Measurements from ENCODE around the gene COL24A1.
"Not testable (repeated sequence)": the region's sequence is repeated elsewhere in the genome, so short reads cannot be mapped to it uniquely, and the experiment has no call there.

COL24A1 gene

DNA sequence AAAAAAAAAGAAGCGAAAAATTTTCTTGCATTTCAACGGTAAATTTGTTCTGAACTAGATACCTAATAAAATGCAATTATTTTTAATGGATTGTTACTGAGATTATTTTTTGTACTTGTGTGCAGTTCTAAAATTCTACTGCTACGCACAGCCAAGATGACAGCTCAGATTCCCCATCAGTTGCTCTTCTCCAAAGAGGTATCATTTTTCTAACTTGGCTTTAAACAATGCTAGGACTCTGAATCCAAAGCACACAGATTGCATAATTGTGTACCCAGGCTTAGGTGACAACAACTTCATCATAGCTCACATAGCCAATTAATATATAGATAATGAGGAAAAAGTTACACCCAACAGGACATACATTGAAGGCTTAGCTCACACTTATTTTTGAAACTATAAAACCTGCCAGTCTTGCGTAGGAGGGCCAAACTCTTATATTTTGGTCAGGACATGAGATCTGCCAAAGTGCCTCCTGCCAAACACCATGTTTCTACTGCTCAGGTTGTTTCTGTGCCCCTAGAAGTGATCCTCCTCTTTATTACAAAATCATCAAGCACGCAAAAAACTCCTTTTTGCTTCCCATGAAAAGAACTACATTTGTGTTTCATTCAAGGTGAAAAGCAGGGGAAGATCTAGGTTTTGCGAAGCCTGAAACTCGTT lies 437.8 kb downstream of the COL24A1 start:
- ATAC-seq (ENCODE audit: low read depth) (no peak), DNase-seq (ENCODE audit: low spot score) (no peak)
- Histone ChIP-seq H3K4me3 (ENCODE audit: severe bottlenecking) (no peak overlapping the region), H3K27me3 (ENCODE audit: insufficient read depth, poor library complexity, severe bottlenecking) (no peaks in the 10 kb centered on the region), H3K36me3 (ENCODE audit: low read depth) (no peaks in the 10 kb centered on the region), H3K4me1 (ENCODE audit: insufficient read depth, poor library complexity, severe bottlenecking) (no peaks in the 10 kb centered on the region), H3K9me3 (ENCODE audit: severe bottlenecking) (peaks cover 10% of the 10 kb centered on the region), H3K27ac (ENCODE audit: poor library complexity, severe bottlenecking) (no peak overlapping the region)
- TF ChIP-seq, protein P1, sequence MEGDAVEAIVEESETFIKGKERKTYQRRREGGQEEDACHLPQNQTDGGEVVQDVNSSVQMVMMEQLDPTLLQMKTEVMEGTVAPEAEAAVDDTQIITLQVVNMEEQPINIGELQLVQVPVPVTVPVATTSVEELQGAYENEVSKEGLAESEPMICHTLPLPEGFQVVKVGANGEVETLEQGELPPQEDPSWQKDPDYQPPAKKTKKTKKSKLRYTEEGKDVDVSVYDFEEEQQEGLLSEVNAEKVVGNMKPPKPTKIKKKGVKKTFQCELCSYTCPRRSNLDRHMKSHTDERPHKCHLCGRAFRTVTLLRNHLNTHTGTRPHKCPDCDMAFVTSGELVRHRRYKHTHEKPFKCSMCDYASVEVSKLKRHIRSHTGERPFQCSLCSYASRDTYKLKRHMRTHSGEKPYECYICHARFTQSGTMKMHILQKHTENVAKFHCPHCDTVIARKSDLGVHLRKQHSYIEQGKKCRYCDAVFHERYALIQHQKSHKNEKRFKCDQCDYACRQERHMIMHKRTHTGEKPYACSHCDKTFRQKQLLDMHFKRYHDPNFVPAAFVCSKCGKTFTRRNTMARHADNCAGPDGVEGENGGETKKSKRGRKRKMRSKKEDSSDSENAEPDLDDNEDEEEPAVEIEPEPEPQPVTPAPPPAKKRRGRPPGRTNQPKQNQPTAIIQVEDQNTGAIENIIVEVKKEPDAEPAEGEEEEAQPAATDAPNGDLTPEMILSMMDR (IDR thresholded peaks at IDR 0.05; ENCODE audit: poor library complexity, severe bottlenecking) = no peak

DNA sequence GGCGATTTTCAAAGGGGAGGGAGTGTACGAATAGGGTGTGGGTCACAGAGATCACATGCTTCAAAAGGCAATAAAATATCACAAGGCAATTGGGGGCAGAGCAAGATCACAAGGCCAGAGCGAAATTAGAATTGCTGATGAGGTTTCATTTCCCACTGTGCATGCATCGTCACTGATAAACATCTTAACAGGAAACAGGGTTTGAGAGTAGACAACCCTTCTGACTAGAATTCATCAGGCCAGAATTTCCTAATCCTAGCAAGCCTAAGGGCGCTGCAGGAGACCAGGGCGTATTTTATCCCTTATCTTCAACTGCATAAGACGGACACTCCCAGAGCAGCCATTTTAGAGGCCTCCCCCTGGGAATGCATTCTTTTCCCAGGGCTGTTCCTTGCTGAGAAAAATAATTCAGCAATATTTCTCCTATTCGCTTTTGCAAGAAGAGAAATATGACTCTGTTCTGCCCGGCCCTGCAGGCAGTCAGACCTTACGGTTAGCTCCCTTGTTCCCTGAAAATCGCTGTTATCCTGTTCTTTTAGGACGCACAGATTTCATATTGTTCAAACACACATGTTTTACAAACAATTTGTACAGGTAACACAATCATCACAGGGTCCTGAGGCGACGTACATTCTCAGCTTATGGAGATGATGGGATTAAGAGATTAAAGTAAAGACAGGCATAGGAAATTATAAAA lies 442.0 kb downstream of the COL24A1 start:
- not testable (repeated sequence) for H3K4me1 ChIP-seq (ENCODE audit: insufficient read depth, poor library complexity, severe bottlenecking); ATAC-seq (ENCODE audit: low read depth); H3K27ac ChIP-seq (ENCODE audit: poor library complexity, severe bottlenecking); H3K36me3 ChIP-seq (ENCODE audit: low read depth); DNase-seq (ENCODE audit: low spot score); H3K9me3 ChIP-seq (ENCODE audit: severe bottlenecking); H3K4me3 ChIP-seq (ENCODE audit: severe bottlenecking); H3K27me3 ChIP-seq (ENCODE audit: insufficient read depth, poor library complexity, severe bottlenecking)

DNA sequence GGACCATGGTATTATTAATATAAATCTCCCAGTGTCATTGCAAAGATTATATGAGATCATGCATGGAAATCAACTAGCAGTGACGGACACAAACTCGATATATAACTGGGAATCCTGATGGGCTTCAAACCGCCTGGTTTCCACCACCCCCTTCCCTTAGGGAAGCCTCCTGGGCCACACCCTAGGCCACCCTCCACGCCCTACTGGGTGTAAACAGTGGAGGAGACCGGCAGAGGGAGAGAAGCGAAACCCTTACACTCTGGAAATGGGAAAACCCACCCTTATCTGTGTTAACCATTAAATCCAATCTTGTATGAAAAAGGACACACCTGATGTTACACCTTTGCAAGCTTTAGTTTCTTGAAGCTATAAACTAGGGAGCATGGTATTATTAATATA lies 447.7 kb downstream of the COL24A1 start:
- peak overlapping the region; percentile 68 for H3K4me3 ChIP-seq (ENCODE audit: severe bottlenecking)

DNA sequence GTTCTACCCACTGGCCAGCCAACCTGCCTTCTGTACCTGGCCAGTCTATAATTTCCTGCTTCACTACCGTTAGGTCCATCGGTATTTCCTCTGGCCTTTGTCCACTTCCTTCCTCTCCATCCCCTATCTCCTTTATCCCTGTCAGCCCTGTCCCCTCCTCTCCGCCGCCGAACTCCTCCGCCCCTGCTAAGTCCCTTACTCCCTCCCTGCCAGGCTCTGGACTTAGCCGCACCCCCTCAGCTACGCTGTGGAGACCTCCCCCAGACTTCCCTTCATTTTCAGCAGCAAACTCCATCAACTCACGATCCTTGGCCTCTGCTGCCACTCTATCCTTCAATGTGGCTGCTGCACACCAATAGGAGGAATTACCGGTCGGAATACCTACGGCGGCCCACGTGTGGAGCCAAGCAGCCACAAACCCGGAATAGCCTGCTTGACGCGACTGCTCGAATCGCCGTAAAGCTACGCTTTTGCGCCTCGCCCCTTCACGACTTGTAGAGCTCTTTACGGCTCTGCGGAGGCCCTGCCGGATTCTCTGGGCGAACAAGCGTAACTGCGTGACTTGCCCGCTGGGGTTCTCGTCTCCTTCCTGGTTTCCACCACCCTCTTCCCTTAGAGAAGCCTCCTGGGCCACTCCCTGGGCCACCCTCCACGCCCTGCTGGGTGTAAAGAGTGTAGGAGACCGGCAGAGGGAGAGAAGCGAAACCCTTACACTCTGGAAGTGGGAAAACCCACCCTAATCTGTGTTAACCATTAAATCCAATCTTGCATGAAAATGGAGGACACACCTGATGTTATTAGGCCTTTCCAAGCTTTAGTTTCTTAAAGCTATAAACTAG lies 448.4 kb downstream of the COL24A1 start, which contains the start of gene ZNHIT6:
Gene ZNHIT6 (minus strand): TSS at position 444 of the 839 bp plus-strand sequence. CDS start 149 bp downstream, at position 295.
- DNase-seq (ENCODE audit: low spot score) = peak; percentile 94
- Histone ChIP-seq H3K27me3 (ENCODE audit: insufficient read depth, poor library complexity, severe bottlenecking) (no peaks in the 10 kb centered on the region), H3K27ac (ENCODE audit: poor library complexity, severe bottlenecking) (peak within 1 kb of the TSS; percentile 56), H3K9me3 (ENCODE audit: severe bottlenecking) (no peaks in the 10 kb centered on the region), H3K4me3 (ENCODE audit: severe bottlenecking) (peak within 1 kb of the TSS; percentile 68), H3K36me3 (ENCODE audit: low read depth) (peaks cover 23% of the 10 kb centered on the region), H3K4me1 (ENCODE audit: insufficient read depth, poor library complexity, severe bottlenecking) (no peaks in the 10 kb centered on the region)
- ATAC-seq (ENCODE audit: low read depth) = peak; percentile 87
- TF ChIP-seq, protein P1 (IDR thresholded peaks at IDR 0.05; ENCODE audit: poor library complexity, severe bottlenecking) = peak; percentile 15

More for the DNA sequence above, 447.7 kb downstream of the COL24A1 start:
- Histone ChIP-seq H3K36me3 (ENCODE audit: low read depth) (peaks cover 23% of the 10 kb centered on the region), H3K4me1 (ENCODE audit: insufficient read depth, poor library complexity, severe bottlenecking) (no peaks in the 10 kb centered on the region), H3K9me3 (ENCODE audit: severe bottlenecking) (no peaks in the 10 kb centered on the region), H3K27me3 (ENCODE audit: insufficient read depth, poor library complexity, severe bottlenecking) (no peaks in the 10 kb centered on the region), H3K27ac (ENCODE audit: poor library complexity, severe bottlenecking) (peak overlapping the region; percentile 56)
- ATAC-seq (ENCODE audit: low read depth) (no peak), DNase-seq (ENCODE audit: low spot score) (no peak)
- TF ChIP-seq, protein P1 (IDR thresholded peaks at IDR 0.05; ENCODE audit: poor library complexity, severe bottlenecking) = no peak
